HepG2 (cell line): Measurements from ENCODE around the gene P2RY12. TPM values are rescaled to one million over a fixed set of nuclear protein-coding genes. Genes with fewer than 3 reads are reported as not detected.

Experiments
- ATAC-seq: fragments of 200-7000 bp; cut with Tn5 transposase; 3 replicates; pipeline ENCODE4 v1.9.1; 2020; ENCODE audit warnings: mild to moderate bottlenecking, moderate library complexity
- BruUV-seq: library from RNA; stranded (reverse); fragments of 400-500 nt; replicated peaks from 2 replicates; lab custom pipeline; 2021; lab: Mats Ljungman, UMichigan
- CTCF ChIA-PET: fragments of 300-600 bp; formaldehyde crosslinking; extraction: SDS; loops from one replicate; lab custom pipeline; 2021; ENCODE audit warnings: low total read pairs, inconsistent platforms, low intra/inter-chr PET ratio; lab: Yijun Ruan, JAX
- POLR2A ChIA-PET: fragments of 350-600 bp; sonication (Branson Sonifier 250); formaldehyde crosslinking; loops from one replicate; lab custom pipeline; 2020; ENCODE audit warnings: antibody characterized with exemption, inconsistent platforms; lab: Yijun Ruan, JAX
- DNase-seq: peaks from one replicate; pipeline ENCODE4 v3.0.0-alpha.2; 2015; ENCODE audit warnings: low spot score
- FAIRE-seq: peaks from 3 replicates; lab custom pipeline; 2011; peaks lifted over from hg19 to GRCh38; lab: Jason Lieb, UNC
- H2AFZ ChIP-seq: one replicate; pipeline ENCODE4 v1.6.1; 2011; ENCODE audit warnings: low read length, inconsistent platforms
- H3K27ac ChIP-seq: fragments of 300-600 bp; 3 replicates; pipeline ENCODE4 v1.8.0; 2011; ENCODE audit warnings: mixed run types, mild to moderate bottlenecking, mixed read lengths, low read length, inconsistent platforms; ENCODE audit not compliant: insufficient read depth; ENCODE audit errors: extremely low read length
- H3K27me3 ChIP-seq, 2 experiments: fragments of 200-600 bp in 1 of 2; 2 replicates in 1 of 2; 3 replicates in 1 of 2; pipeline versions ENCODE4 v1.6.0 to v1.8.0; 2011; ENCODE audit warnings: low read length in 2 of 2, mild to moderate bottlenecking in 2 of 2, moderate library complexity in 2 of 2, inconsistent platforms in 1 of 2; ENCODE audit not compliant: insufficient read depth in 2 of 2, control insufficient read depth in 1 of 2
- H3K36me3 ChIP-seq, 2 experiments: fragments of 200-600 bp in 1 of 2; replicated peaks in 1 of 2; 2 replicates in 1 of 2; 3 replicates in 1 of 2; pipeline versions ENCODE4 v1.5.1 to v1.8.0; 2011; ENCODE audit warnings: low read length in 2 of 2, inconsistent platforms in 1 of 2; ENCODE audit not compliant: insufficient read depth in 2 of 2, control insufficient read depth in 1 of 2
- H3K4me1 ChIP-seq: 2 replicates; pipeline ENCODE4 v1.5.1; 2012; ENCODE audit warnings: low read length, inconsistent platforms; ENCODE audit not compliant: insufficient read depth
- H3K4me2 ChIP-seq: 2 replicates; pipeline ENCODE4 v1.6.0; 2011; ENCODE audit warnings: low read depth, low read length, inconsistent platforms
- H3K4me3 ChIP-seq, 3 experiments: fragments of 200-600 bp in 1 of 3; sonication (generic), shearing (Covaris generic) in 1 of 3; replicated peaks in 1 of 3; 2 replicates each; pipeline ENCODE4 v1.5.1; 2011 to 2016; ENCODE audit warnings: low read length in 3 of 3, inconsistent platforms in 2 of 3, low read depth in 2 of 3, mild to moderate bottlenecking in 2 of 3, control low read depth in 1 of 3, mixed read lengths in 1 of 3; ENCODE audit not compliant: insufficient read depth in 1 of 3
- H3K79me2 ChIP-seq: one replicate; pipeline ENCODE4 v1.6.1; 2011; ENCODE audit warnings: low read length, inconsistent platforms; ENCODE audit not compliant: insufficient read depth
- H3K9ac ChIP-seq: 2 replicates; pipeline ENCODE4 v1.6.0; 2011; ENCODE audit warnings: mild to moderate bottlenecking, low read depth, low read length, inconsistent platforms; ENCODE audit not compliant: insufficient read depth
- H3K9me3 ChIP-seq: 2 replicates; pipeline ENCODE4 v1.5.1; 2012; ENCODE audit warnings: mild to moderate bottlenecking, low read length
- H4K20me1 ChIP-seq: 2 replicates; pipeline ENCODE4 v1.6.0; 2011; ENCODE audit warnings: inconsistent platforms, mild to moderate bottlenecking, low read length, moderate library complexity; ENCODE audit not compliant: insufficient read depth
- JARID2 ChIP-seq: sonication (generic); formaldehyde crosslinking; IDR thresholded peaks from 2 replicates; pipeline ENCODE4 v1.8.1; 2023; ENCODE audit warnings: missing genetic modification reagents, inconsistent platforms; ENCODE audit not compliant: insufficient replicate concordance
- KDM1A ChIP-seq: IDR thresholded peaks from 2 replicates; pipeline ENCODE4 v1.6.1; 2016; ENCODE audit warnings: missing compliant biosample characterization
- KLF15 ChIP-seq: sonication (generic); formaldehyde crosslinking; IDR thresholded peaks from 2 replicates; pipeline ENCODE4 v1.8.1; 2023; ENCODE audit warnings: borderline replicate concordance, mild to moderate bottlenecking, inconsistent platforms, missing genetic modification reagents, mixed read lengths
- MAX ChIP-seq: IDR thresholded peaks from 2 replicates; pipeline ENCODE4 v1.6.1; 2012; ENCODE audit warnings: inconsistent platforms
- MYC ChIP-seq: sonication (generic); formaldehyde crosslinking; IDR thresholded peaks from 2 replicates; pipeline ENCODE4 v1.9.0; 2021; ENCODE audit warnings: missing genetic modification reagents, borderline replicate concordance
- NFIC ChIP-seq: IDR thresholded peaks from 2 replicates; pipeline ENCODE4 v1.6.1; 2012; ENCODE audit warnings: mild to moderate bottlenecking, low read length, inconsistent platforms
- NR3C1 ChIP-seq: sonication (generic); formaldehyde crosslinking; IDR thresholded peaks from 2 replicates; pipeline ENCODE4 v1.4.0; 2020; ENCODE audit warnings: missing genetic modification reagents
- PHF20 ChIP-seq: sonication (generic); formaldehyde crosslinking; IDR thresholded peaks from 2 replicates; pipeline ENCODE4 v1.5.0; 2020; ENCODE audit warnings: mild to moderate bottlenecking, missing genetic modification reagents
- ZBTB1 ChIP-seq: sonication (generic); formaldehyde crosslinking; IDR thresholded peaks from 2 replicates; pipeline ENCODE4 v1.4.0; 2020; ENCODE audit warnings: missing genetic modification reagents, borderline replicate concordance
- ZNF460 ChIP-seq: sonication (generic); formaldehyde crosslinking; IDR thresholded peaks from 2 replicates; pipeline ENCODE4 v1.5.1; 2020; ENCODE audit warnings: missing genetic modification reagents, mild to moderate bottlenecking, borderline replicate concordance
- ZNF703 ChIP-seq: sonication (generic); formaldehyde crosslinking; IDR thresholded peaks from 2 replicates; pipeline ENCODE4 v1.5.1; 2020; ENCODE audit warnings: missing genetic modification reagents, mild to moderate bottlenecking, moderate library complexity, borderline replicate concordance
- ZNF776 ChIP-seq: sonication (generic); formaldehyde crosslinking; IDR thresholded peaks from 2 replicates; pipeline ENCODE4 v1.4.0; 2020; ENCODE audit warnings: mild to moderate bottlenecking, missing genetic modification reagents
- ZNF800 ChIP-seq: sonication (generic); formaldehyde crosslinking; IDR thresholded peaks from 2 replicates; pipeline ENCODE4 v1.4.0; 2020; ENCODE audit warnings: missing genetic modification reagents
- ZNF83 ChIP-seq: sonication (generic); formaldehyde crosslinking; IDR thresholded peaks from 2 replicates; pipeline ENCODE4 v1.4.0; 2020; ENCODE audit warnings: missing genetic modification reagents, mild to moderate bottlenecking, borderline replicate concordance
- WGBS: methylation state at CpG from one replicate; pipeline ENCODE4 v1.1.6; 2017; ENCODE audit warnings: low lambda C conversion rate; 5-methylcytosine and 5-hydroxymethylcytosine counted together
- in situ Hi-C: cut with HindIII; loops from 2 replicates; pipeline ENCODE4 v1.10.0; 2017; ENCODE audit warnings: low pct_unique_long_range_greater_than_20kb; ENCODE audit not compliant: extremely low pct_ligation_motif_present
- intact Hi-C: fragments of 100-400 bp; cut with micrococcal nuclease; formaldehyde crosslinking; loops from one replicate; pipeline ENCODE4 v1.10.0; 2022; ENCODE audit not compliant: unreplicated experiment
- polyA plus RNA-seq, 8 experiments: library from polyadenylated mRNA; depleted of rRNA in 3 of 8; stranded (reverse) in 7 of 8; unstranded in 1 of 8; fragments of >200 nt; fragmentation: Illumina TruSeq in 4 of 8; extraction: Trizol in 4 of 8; gene quantifications; 2 replicates each; pipeline versions ENCODE4 v1.2.1 to v1.2.3, GENCODE V29; 2011 to 2016; ENCODE audit warnings: low read depth in 4 of 8, missing spikeins in 1 of 8, mixed read lengths in 1 of 8; ENCODE audit not compliant: insufficient read depth in 1 of 8
- total RNA-seq, 5 experiments: library from RNA; depleted of rRNA; stranded (reverse); fragments of >200 nt; fragmentation: Illumina TruSeq; extraction: Trizol; gene quantifications; 2 replicates each; pipeline ENCODE4 v1.2.3, GENCODE V29; 2016; ENCODE audit warnings: low read depth in 1 of 5
- TF ChIP-seq, protein P1 (sequence below): sonication (generic); formaldehyde crosslinking; IDR thresholded peaks from 2 replicates; pipeline ENCODE4 v1.5.0; 2020; ENCODE audit warnings: missing genetic modification reagents
- TF ChIP-seq, protein P2 (sequence below): sonication (generic); formaldehyde crosslinking; IDR thresholded peaks from 2 replicates; pipeline ENCODE4 v1.4.0; 2020; ENCODE audit warnings: missing genetic modification reagents, mild to moderate bottlenecking, borderline replicate concordance
- TF ChIP-seq, protein P3 (sequence below): sonication (generic); formaldehyde crosslinking; IDR thresholded peaks from 2 replicates; pipeline ENCODE4 v1.4.0; 2020; ENCODE audit warnings: missing genetic modification reagents; ENCODE audit errors: not compliant biosample characterization

Gene P2RY12
- total and polyA plus RNA-seq, 2 of the 13 experiments (the other 11 are each of a cell fraction or from before 2014, with no cell fraction given): not detected

- in situ Hi-C loops (no loop called here), intact Hi-C loops (no loop called here)
- Histone ChIP-seq H3K4me1 (no peaks in the 10 kb centered on the region), H3K27me3 (no peaks in the 10 kb centered on the region; a peak in 1 of 5 replicates), H3K9me3 (no peaks in the 10 kb centered on the region), H3K9ac (no peak overlapping the region), H2AFZ (no peak overlapping the region), H3K36me3 (no peaks in the 10 kb centered on the region), H3K79me2 (no peaks in the 10 kb centered on the region), H4K20me1 (no peaks in the 10 kb centered on the region), H3K4me3 (no peak overlapping the region), H3K4me2 (no peak overlapping the region), H3K27ac (no peak overlapping the region)
- no peak for FAIRE-seq
- no peak for DNase-seq
- POLR2A ChIA-PET: no interaction called here
- no TSS peak for BruUV-seq
- no peak for ATAC-seq
- CTCF ChIA-PET: no interaction called here
- 45% methylated on average over 3 of the region's 3 CpGs for WGBS
- TF ChIP-seq KDM1A (CRISPR knock-in tag): no peak
- TF ChIP-seq NR3C1 (CRISPR knock-in tag): no peak
- TF ChIP-seq, protein P1, sequence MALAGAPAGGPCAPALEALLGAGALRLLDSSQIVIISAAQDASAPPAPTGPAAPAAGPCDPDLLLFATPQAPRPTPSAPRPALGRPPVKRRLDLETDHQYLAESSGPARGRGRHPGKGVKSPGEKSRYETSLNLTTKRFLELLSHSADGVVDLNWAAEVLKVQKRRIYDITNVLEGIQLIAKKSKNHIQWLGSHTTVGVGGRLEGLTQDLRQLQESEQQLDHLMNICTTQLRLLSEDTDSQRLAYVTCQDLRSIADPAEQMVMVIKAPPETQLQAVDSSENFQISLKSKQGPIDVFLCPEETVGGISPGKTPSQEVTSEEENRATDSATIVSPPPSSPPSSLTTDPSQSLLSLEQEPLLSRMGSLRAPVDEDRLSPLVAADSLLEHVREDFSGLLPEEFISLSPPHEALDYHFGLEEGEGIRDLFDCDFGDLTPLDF (CRISPR knock-in tag): no peak
- no peak for TF ChIP-seq ZNF800 (CRISPR knock-in tag)
- TF ChIP-seq, protein P2, sequence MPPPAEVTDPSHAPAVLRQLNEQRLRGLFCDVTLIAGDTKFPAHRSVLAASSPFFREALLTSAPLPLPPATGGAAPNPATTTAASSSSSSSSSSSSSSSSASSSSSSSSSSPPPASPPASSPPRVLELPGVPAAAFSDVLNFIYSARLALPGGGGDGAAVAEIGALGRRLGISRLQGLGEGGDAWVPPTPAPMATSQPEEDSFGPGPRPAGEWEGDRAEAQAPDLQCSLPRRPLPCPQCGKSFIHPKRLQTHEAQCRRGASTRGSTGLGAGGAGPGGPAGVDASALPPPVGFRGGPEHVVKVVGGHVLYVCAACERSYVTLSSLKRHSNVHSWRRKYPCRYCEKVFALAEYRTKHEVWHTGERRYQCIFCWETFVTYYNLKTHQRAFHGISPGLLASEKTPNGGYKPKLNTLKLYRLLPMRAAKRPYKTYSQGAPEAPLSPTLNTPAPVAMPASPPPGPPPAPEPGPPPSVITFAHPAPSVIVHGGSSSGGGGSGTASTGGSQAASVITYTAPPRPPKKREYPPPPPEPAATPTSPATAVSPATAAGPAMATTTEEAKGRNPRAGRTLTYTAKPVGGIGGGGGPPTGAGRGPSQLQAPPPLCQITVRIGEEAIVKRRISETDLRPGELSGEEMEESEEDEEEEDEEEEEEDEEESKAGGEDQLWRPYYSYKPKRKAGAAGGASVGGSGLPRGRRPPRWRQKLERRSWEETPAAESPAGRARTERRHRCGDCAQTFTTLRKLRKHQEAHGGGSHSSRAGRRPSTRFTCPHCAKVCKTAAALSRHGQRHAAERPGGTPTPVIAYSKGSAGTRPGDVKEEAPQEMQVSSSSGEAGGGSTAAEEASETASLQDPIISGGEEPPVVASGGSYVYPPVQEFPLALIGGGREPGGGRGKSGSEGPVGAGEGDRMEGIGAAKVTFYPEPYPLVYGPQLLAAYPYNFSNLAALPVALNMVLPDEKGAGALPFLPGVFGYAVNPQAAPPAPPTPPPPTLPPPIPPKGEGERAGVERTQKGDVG (CRISPR knock-in tag): no peak
- TF ChIP-seq ZBTB1 (CRISPR knock-in tag): no peak
- no peak for TF ChIP-seq ZNF703 (CRISPR knock-in tag)
- no peak for TF ChIP-seq MYC
- TF ChIP-seq JARID2 (CRISPR knock-in tag): no peak
- TF ChIP-seq MAX: no peak
- no peak for TF ChIP-seq KLF15 (CRISPR knock-in tag)
- TF ChIP-seq, protein P3, sequence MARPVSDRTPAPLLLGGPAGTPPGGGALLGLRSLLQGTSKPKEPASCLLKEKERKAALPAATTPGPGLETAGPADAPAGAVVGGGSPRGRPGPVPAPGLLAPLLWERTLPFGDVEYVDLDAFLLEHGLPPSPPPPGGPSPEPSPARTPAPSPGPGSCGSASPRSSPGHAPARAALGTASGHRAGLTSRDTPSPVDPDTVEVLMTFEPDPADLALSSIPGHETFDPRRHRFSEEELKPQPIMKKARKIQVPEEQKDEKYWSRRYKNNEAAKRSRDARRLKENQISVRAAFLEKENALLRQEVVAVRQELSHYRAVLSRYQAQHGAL (CRISPR knock-in tag): no peak
- no peak for TF ChIP-seq ZNF460 (CRISPR knock-in tag)
- TF ChIP-seq ZNF776 (CRISPR knock-in tag): no peak
- TF ChIP-seq NFIC: no peak
- no peak for TF ChIP-seq PHF20
- no peak for TF ChIP-seq ZNF83
Measured at GRCh38 chr3:151431940-151432339, 47.4 kb upstream of the P2RY12 start.
